ENCODE results near the gene FARP1. TPM values are rescaled to one million over a fixed set of nuclear protein-coding genes. Genes with fewer than 3 reads are reported as not detected.
A peak's percentile ranks its signal among the peaks of the same experiment; 100 is the strongest.

Gene FARP1
- total and polyA plus RNA-seq, 2 of the 8 experiments (the other 6 are each of a cell fraction or from before 2014, with no cell fraction given): 24.7 to 104 TPM

DNA sequence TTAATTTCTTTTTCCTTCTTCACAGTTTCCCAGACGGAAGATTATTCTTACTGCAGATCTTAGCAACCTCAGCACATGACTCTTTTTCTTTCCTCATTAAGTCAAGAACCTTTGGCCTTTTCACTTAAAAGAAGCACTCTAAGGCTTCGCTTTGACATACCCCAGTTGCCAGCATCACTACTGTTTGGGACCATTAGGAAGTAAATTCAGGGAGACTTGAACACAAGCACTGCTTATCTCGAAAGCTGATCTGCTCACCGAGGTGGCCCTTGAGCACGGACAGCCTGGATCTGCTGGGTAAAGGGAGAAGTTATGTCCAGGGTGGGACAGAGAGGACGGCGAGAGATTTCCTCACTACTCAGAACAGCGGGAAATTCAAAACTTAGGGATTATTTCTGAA is 185.6 kb downstream of the FARP1 start:
- FAIRE-seq (no peak), DNase-seq (ENCODE audit: low read depth in 1 of 2, low spot score in 2 of 2) (no peak)
- H3K18ac ChIP-seq (ENCODE audit: extremely low read depth, low read length): peak overlapping the region; percentile 76; the same call in 1 of the 2 replicates
- no peak overlapping the region for H3K23ac ChIP-seq (ENCODE audit: insufficient read length)
- H3K9me3 ChIP-seq (ENCODE audit: insufficient read depth in 2 of 2, low read depth in 1 of 2, low read length in 1 of 2): no peaks in the 10 kb centered on the region
- H3K4ac ChIP-seq (replicated peaks; ENCODE audit: insufficient read length, low read depth, low read length): no peak overlapping the region
- no peak overlapping the region for H2BK15ac ChIP-seq (ENCODE audit: low read length)
- no peaks in the 10 kb centered on the region for H3K79me1 ChIP-seq (ENCODE audit: low read depth, low read length)
- H4K8ac ChIP-seq (ENCODE audit: extremely low read depth, insufficient read depth, low read length): no peak overlapping the region
- H3K4me3 ChIP-seq (ENCODE audit: extremely low read depth in 1 of 4, insufficient read depth in 2 of 4, low read depth in 3 of 4, low read length in 4 of 4): peak overlapping the region in 1 of 4 experiments; percentile 45; a peak in 1 of 8 replicates
- no peaks in the 10 kb centered on the region for H3K27me3 ChIP-seq (replicated peaks in 1 of 4; ENCODE audit: control insufficient read depth in 3 of 4, extremely low read depth in 1 of 4, insufficient read depth in 3 of 4, low read length in 3 of 4)
- H3K23me2 ChIP-seq (ENCODE audit: low read depth, low read length): no peaks in the 10 kb centered on the region; the same call in 1 of the 2 replicates
- no peak overlapping the region for H4K91ac ChIP-seq (replicated peaks; ENCODE audit: insufficient read length, low read length)
- H3K14ac ChIP-seq (ENCODE audit: insufficient read length): no peak overlapping the region
- H2BK120ac ChIP-seq (replicated peaks; ENCODE audit: low read depth, low read length): no peak overlapping the region
- peak overlapping the region in 1 of 4 experiments; percentile 38; a peak in 1 of 7 replicates for H3K9ac ChIP-seq (replicated peaks in 1 of 4; ENCODE audit: extremely low read depth in 1 of 4, low read depth in 3 of 4, low read length in 3 of 4)
- 73% methylated on average over 8 of the region's 8 CpGs; no CpG with 5 or more reads in 1 of the 2 experiments for WGBS, 2 experiments (ENCODE audit: extremely low coverage in 1 of 2, insufficient coverage in 1 of 2, insufficient read length in 1 of 2, insufficient replicate concordance in 2 of 2, low coverage in 1 of 2, low lambda C conversion rate in 2 of 2, missing lambda C conversion rate in 1 of 2)
- H2BK5ac ChIP-seq (ENCODE audit: low read depth, low read length): peak overlapping the region; percentile 71
- ChIA-PET CTCF (ENCODE audit: partially characterized antibody) (interaction anchor here (1.2 to 5.7 kb wide), 5 partner anchors 12 to 77 kb away, joined by 3 to 22 read pairs (median 3); no protein-coding TSS in a partner anchor), POLR2A (ENCODE audit: partially characterized antibody) (interaction anchor here (0.7 kb wide), 1 partner anchor 64 kb away, joined by 3 read pairs; no protein-coding TSS in a partner anchor)
- H3K4me2 ChIP-seq (ENCODE audit: insufficient read depth in 1 of 2, low read depth in 2 of 2, low read length in 2 of 2): peak overlapping the region; percentile 62 to 87
- H3K36me3 ChIP-seq (ENCODE audit: control insufficient read depth in 2 of 4, insufficient read depth in 4 of 4, low read length in 3 of 4): no peaks in the 10 kb centered on the region
- peak overlapping the region; percentile 17; the same call in 1 of the 2 replicates for H2AK5ac ChIP-seq (ENCODE audit: low read depth, low read length)
- H3K4me1 ChIP-seq (replicated peaks in 1 of 4; ENCODE audit: control insufficient read depth in 3 of 4, insufficient read depth in 4 of 4, low read length in 3 of 4): peaks cover 7 to 56% (median 36%) of the 10 kb centered on the region in 4 experiments
- H4K20me1 ChIP-seq (replicated peaks in 1 of 2; ENCODE audit: control insufficient read depth in 1 of 2, insufficient read depth in 2 of 2, low read length in 2 of 2): no peaks in the 10 kb centered on the region
- H2BK12ac ChIP-seq (ENCODE audit: low read depth, low read length): peak overlapping the region; percentile 84; the same call in 1 of the 2 replicates
- peaks cover 0 to 51% of the 10 kb centered on the region in 2 experiments; a peak in 2 of 4 replicates for H3K79me2 ChIP-seq (ENCODE audit: control insufficient read depth in 1 of 2, insufficient read depth in 2 of 2, low read length in 2 of 2)
- H3K27ac ChIP-seq (ENCODE audit: low read depth, low read length): peak overlapping the region; percentile 68; the same call in 1 of the 2 replicates
- no peak overlapping the region for H2AFZ ChIP-seq (ENCODE audit: low read length)
- no peak overlapping the region for H3K56ac ChIP-seq (replicated peaks; ENCODE audit: insufficient read length, low read depth, low read length)
- H4K5ac ChIP-seq (ENCODE audit: insufficient read length, low read depth, low read length): no peak overlapping the region
- peak overlapping the region; percentile 2; the same call in 1 of the 2 replicates for H2BK20ac ChIP-seq (ENCODE audit: low read length)
- no peak for TF ChIP-seq CEBPB (IDR thresholded peaks at IDR 0.05; ENCODE audit: low read depth, low read length)
- no peak for TF ChIP-seq JUND (IDR thresholded peaks at IDR 0.05; ENCODE audit: low read length)
- TF ChIP-seq, protein P1, sequence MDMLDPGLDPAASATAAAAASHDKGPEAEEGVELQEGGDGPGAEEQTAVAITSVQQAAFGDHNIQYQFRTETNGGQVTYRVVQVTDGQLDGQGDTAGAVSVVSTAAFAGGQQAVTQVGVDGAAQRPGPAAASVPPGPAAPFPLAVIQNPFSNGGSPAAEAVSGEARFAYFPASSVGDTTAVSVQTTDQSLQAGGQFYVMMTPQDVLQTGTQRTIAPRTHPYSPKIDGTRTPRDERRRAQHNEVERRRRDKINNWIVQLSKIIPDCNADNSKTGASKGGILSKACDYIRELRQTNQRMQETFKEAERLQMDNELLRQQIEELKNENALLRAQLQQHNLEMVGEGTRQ (IDR thresholded peaks at IDR 0.05; ENCODE audit: low read length): no peak
- TF ChIP-seq SUZ12 (IDR thresholded peaks at IDR 0.05; ENCODE audit: low read length): no peak
- TF ChIP-seq RXRA (IDR thresholded peaks at IDR 0.05; ENCODE audit: insufficient read depth, low read depth, low read length): no peak
- no peak for TF ChIP-seq SIRT6 (IDR thresholded peaks at IDR 0.05; ENCODE audit: low read length)
- no peak for TF ChIP-seq BCL11A (IDR thresholded peaks at IDR 0.05; ENCODE audit: low read depth in 2 of 2, low read length in 2 of 2)
- no peak for TF ChIP-seq EZH2 (IDR thresholded peaks at IDR 0.05; ENCODE audit: low read depth, low read length, severe bottlenecking)

Measured in H1 (cell line).